Caco-2 (cell line): Measurements from ENCODE around the gene HYDIN. TPM values are rescaled to one million over a fixed set of nuclear protein-coding genes. Genes with fewer than 3 reads are reported as not detected.

Experiments used
- BruUV-seq: library from RNA; stranded (reverse); fragments of 400-500 nt; replicated peaks from 2 replicates; lab custom pipeline; 2021; lab: Mats Ljungman, UMichigan
- CTCF ChIA-PET: fragments of 300-600 bp; sonication (Branson Sonifier 250); formaldehyde crosslinking; loops from one replicate; lab custom pipeline; 2022; ENCODE audit warnings: antibody characterized with exemption; lab: Charles Lee
- POLR2A ChIA-PET: fragments of 300-600 bp; sonication (Branson Sonifier 250); formaldehyde crosslinking; loops from one replicate; lab custom pipeline; 2022; ENCODE audit warnings: antibody characterized with exemption; lab: Charles Lee
- DNase-seq, 2 experiments: peaks; one replicate each; pipeline versions ENCODE4 v3.0.0 to v3.0.0-alpha.2; 2020 to 2022
- H3K27me3 ChIP-seq: replicated peaks from 2 replicates; pipeline ENCODE4 v1.6.0; 2011; ENCODE audit warnings: low read length; ENCODE audit not compliant: control insufficient read depth, insufficient read depth
- H3K36me3 ChIP-seq: 2 replicates; pipeline ENCODE4 v1.5.1; 2011; ENCODE audit warnings: low read length; ENCODE audit not compliant: control insufficient read depth, insufficient read depth
- H3K4me1 ChIP-seq: fragments of 250-450 bp; sonication (Bioruptor Pico); 2 replicates; pipeline ENCODE4 v1.5.1; 2020; ENCODE audit warnings: mild to moderate bottlenecking
- H3K4me3 ChIP-seq: 2 replicates; pipeline ENCODE4 v1.5.1; 2011; ENCODE audit warnings: low read depth, mild to moderate bottlenecking, control low read depth, low read length
- H3K9me3 ChIP-seq: fragments of 250-450 bp; sonication (Bioruptor Pico); 2 replicates; pipeline ENCODE4 v1.5.1; 2020; ENCODE audit warnings: mild to moderate bottlenecking, moderate library complexity
- H3K27ac Mint-ChIP-seq: one replicate; pipeline ENCODE4 v1.8.0; 2022; ENCODE audit warnings: mixed read lengths; ENCODE audit not compliant: unreplicated experiment
- H3K27me3 Mint-ChIP-seq: one replicate; pipeline ENCODE4 v1.8.0; 2022; ENCODE audit warnings: mixed read lengths; ENCODE audit not compliant: insufficient read depth, unreplicated experiment
- H3K36me3 Mint-ChIP-seq: one replicate; pipeline ENCODE4 v1.8.0; 2022; ENCODE audit warnings: mild to moderate bottlenecking, mixed read lengths; ENCODE audit not compliant: insufficient read depth, unreplicated experiment
- H3K4me1 Mint-ChIP-seq: one replicate; pipeline ENCODE4 v1.8.0; 2022; ENCODE audit warnings: low read depth, mixed read lengths; ENCODE audit not compliant: unreplicated experiment
- H3K4me3 Mint-ChIP-seq: one replicate; pipeline ENCODE4 v1.8.0; 2022; ENCODE audit warnings: mild to moderate bottlenecking, moderate library complexity, mixed read lengths; ENCODE audit not compliant: unreplicated experiment
- H3K9me3 Mint-ChIP-seq: one replicate; pipeline ENCODE4 v1.8.0; 2022; ENCODE audit warnings: mixed read lengths; ENCODE audit not compliant: unreplicated experiment
- CTCF ChIP-seq, 2 experiments: fragments of 200-600 bp in 1 of 2; IDR thresholded peaks; 1 replicate in 1 of 2; 2 replicates in 1 of 2; pipeline versions ENCODE4 v1.5.1 to v1.8.0; 2011 to 2022; ENCODE audit warnings: antibody characterized with exemption in 1 of 2, control low read depth in 1 of 2, inconsistent platforms in 1 of 2, low read depth in 1 of 2, low read length in 1 of 2, mild to moderate bottlenecking in 1 of 2, moderate library complexity in 1 of 2; ENCODE audit not compliant: insufficient read depth in 1 of 2, severe bottlenecking in 1 of 2, unreplicated experiment in 1 of 2
- intact Hi-C: fragments of 100-400 bp; cut with micrococcal nuclease; formaldehyde crosslinking; loops from one replicate; pipeline ENCODE4 v1.10.0; 2022; ENCODE audit not compliant: unreplicated experiment
- total RNA-seq: library from RNA; stranded (reverse); gene quantifications from 2 replicates; pipeline ENCODE4 v1.2.3, GENCODE V29; 2022

Gene HYDIN
- total RNA-seq, 1 experiment from 2014 or later, result 0.68 TPM

GRCh38 chr16:70805380-70805779 is 425.1 kb downstream of the HYDIN start:
- peaks cover 2% of the 10 kb centered on the region for H3K4me1 Mint-ChIP-seq
- H3K27me3 Mint-ChIP-seq, result peaks cover 9% of the 10 kb centered on the region
- H3K36me3 ChIP-seq, result no peaks in the 10 kb centered on the region
- BruUV-seq, result no TSS peak
- no peaks in the 10 kb centered on the region; the same call in 1 of the 2 replicates for H3K27me3 ChIP-seq
- DNase-seq, result no peak
- CTCF ChIA-PET, result no interaction called here
- no peak overlapping the region for H3K4me3 ChIP-seq
- H3K27ac Mint-ChIP-seq, result no peak overlapping the region
- no peak overlapping the region for H3K4me3 Mint-ChIP-seq
- intact Hi-C loops, result no loop called here
- peaks cover 5% of the 10 kb centered on the region for H3K4me1 ChIP-seq
- POLR2A ChIA-PET, result no interaction called here
- peaks cover 12% of the 10 kb centered on the region; the same call in 1 of the 2 replicates for H3K9me3 ChIP-seq
- peaks cover 10% of the 10 kb centered on the region for H3K36me3 Mint-ChIP-seq
- TF ChIP-seq CTCF (IDR thresholded peaks at IDR 0.05; ENCODE audit: insufficient read depth in 1 of 2, low read depth in 1 of 2, low read length in 1 of 2, severe bottlenecking in 1 of 2, unreplicated experiment in 1 of 2), result no peak
- peaks cover 15% of the 10 kb centered on the region for H3K9me3 Mint-ChIP-seq

- H3K27ac Mint-ChIP-seq, result no peak overlapping the region
- intact Hi-C loops, result loop anchor here (5.0 kb wide), 1 partner anchor 57 kb away; no protein-coding TSS in a partner anchor
- H3K4me3 ChIP-seq, result no peak overlapping the region
- peaks cover 7% of the 10 kb centered on the region for H3K27me3 Mint-ChIP-seq
- H3K27me3 ChIP-seq, result no peaks in the 10 kb centered on the region; the same call in 1 of the 2 replicates
- no peaks in the 10 kb centered on the region for H3K36me3 ChIP-seq
- ChIA-PET POLR2A (no interaction called here), CTCF (no interaction called here)
- peaks cover 12% of the 10 kb centered on the region; the same call in 1 of the 2 replicates for H3K9me3 ChIP-seq
- H3K4me1 Mint-ChIP-seq, result peaks cover 7% of the 10 kb centered on the region
- no TSS peak for BruUV-seq
- H3K4me3 Mint-ChIP-seq, result no peak overlapping the region
- no peak for DNase-seq
- H3K36me3 Mint-ChIP-seq, result peaks cover 11% of the 10 kb centered on the region
- TF ChIP-seq CTCF (IDR thresholded peaks at IDR 0.05; ENCODE audit: insufficient read depth in 1 of 2, low read depth in 1 of 2, low read length in 1 of 2, severe bottlenecking in 1 of 2, unreplicated experiment in 1 of 2), result no peak
- peaks cover 15% of the 10 kb centered on the region for H3K9me3 Mint-ChIP-seq
- peaks cover 5% of the 10 kb centered on the region for H3K4me1 ChIP-seq
These were observed 425.8 kb downstream of the HYDIN start for GRCh38 chr16:70804734-70805169.

- H3K4me1 ChIP-seq, result peaks cover 5% of the 10 kb centered on the region
- no peaks in the 10 kb centered on the region for H3K36me3 ChIP-seq
- Mint-ChIP-seq H3K36me3 (peaks cover 11% of the 10 kb centered on the region), H3K4me3 (no peak overlapping the region), H3K27ac (no peak overlapping the region), H3K9me3 (peaks cover 15% of the 10 kb centered on the region), H3K27me3 (peaks cover 7% of the 10 kb centered on the region), H3K4me1 (peaks cover 7% of the 10 kb centered on the region)
- H3K27me3 ChIP-seq, result no peaks in the 10 kb centered on the region; the same call in 1 of the 2 replicates
- ChIA-PET CTCF (no interaction called here), POLR2A (no interaction called here)
- no peak overlapping the region for H3K4me3 ChIP-seq
- H3K9me3 ChIP-seq, result peaks cover 12% of the 10 kb centered on the region; the same call in 1 of the 2 replicates
- DNase-seq, result no peak
- no peak for TF ChIP-seq CTCF (IDR thresholded peaks at IDR 0.05; ENCODE audit: insufficient read depth in 1 of 2, low read depth in 1 of 2, low read length in 1 of 2, severe bottlenecking in 1 of 2, unreplicated experiment in 1 of 2)
- no TSS peak for BruUV-seq
- intact Hi-C loops, result loop anchor here (5.0 kb wide), 1 partner anchor 57 kb away; no protein-coding TSS in a partner anchor
These were observed 426.3 kb downstream of the HYDIN start for GRCh38 chr16:70804153-70804733.
